PFSK-1 (cell line): ENCODE results near the gene MYOM3.

Experiments
- FOXP2 ChIP-seq: optimal IDR thresholded peaks from 2 replicates; pipeline ENCODE3; 2011; ENCODE audit warnings: borderline replicate concordance, control low read depth, inconsistent platforms; ENCODE audit not compliant: insufficient read depth; ENCODE audit errors: extremely low read length, extremely low read depth
- POLR2AphosphoS5 ChIP-seq: IDR thresholded peaks from 2 replicates; pipeline ENCODE4 v1.6.1; 2012; ENCODE audit warnings: low read depth, mild to moderate bottlenecking, control low read depth, low read length, moderate library complexity
- SIN3A ChIP-seq: IDR thresholded peaks from 2 replicates; pipeline ENCODE4 v1.6.1; 2012; ENCODE audit warnings: mild to moderate bottlenecking, low read length, moderate library complexity, borderline replicate concordance; ENCODE audit not compliant: insufficient read depth
- TAF1 ChIP-seq: IDR thresholded peaks from 2 replicates; pipeline ENCODE4 v1.6.1; 2012; ENCODE audit warnings: low read length, control low read depth, borderline replicate concordance; ENCODE audit not compliant: insufficient read depth
- TF ChIP-seq, protein P1 (sequence below), 2 experiments: IDR thresholded peaks; 2 replicates each; pipeline versions ENCODE4 v1.6.1 to v1.8.0; 2011 to 2012; ENCODE audit warnings: low read depth in 2 of 2, low read length in 2 of 2, control low read depth in 1 of 2, inconsistent platforms in 1 of 2, mild to moderate bottlenecking in 1 of 2, moderate library complexity in 1 of 2; ENCODE audit not compliant: insufficient read depth in 1 of 2

Gene MYOM3

DNA sequence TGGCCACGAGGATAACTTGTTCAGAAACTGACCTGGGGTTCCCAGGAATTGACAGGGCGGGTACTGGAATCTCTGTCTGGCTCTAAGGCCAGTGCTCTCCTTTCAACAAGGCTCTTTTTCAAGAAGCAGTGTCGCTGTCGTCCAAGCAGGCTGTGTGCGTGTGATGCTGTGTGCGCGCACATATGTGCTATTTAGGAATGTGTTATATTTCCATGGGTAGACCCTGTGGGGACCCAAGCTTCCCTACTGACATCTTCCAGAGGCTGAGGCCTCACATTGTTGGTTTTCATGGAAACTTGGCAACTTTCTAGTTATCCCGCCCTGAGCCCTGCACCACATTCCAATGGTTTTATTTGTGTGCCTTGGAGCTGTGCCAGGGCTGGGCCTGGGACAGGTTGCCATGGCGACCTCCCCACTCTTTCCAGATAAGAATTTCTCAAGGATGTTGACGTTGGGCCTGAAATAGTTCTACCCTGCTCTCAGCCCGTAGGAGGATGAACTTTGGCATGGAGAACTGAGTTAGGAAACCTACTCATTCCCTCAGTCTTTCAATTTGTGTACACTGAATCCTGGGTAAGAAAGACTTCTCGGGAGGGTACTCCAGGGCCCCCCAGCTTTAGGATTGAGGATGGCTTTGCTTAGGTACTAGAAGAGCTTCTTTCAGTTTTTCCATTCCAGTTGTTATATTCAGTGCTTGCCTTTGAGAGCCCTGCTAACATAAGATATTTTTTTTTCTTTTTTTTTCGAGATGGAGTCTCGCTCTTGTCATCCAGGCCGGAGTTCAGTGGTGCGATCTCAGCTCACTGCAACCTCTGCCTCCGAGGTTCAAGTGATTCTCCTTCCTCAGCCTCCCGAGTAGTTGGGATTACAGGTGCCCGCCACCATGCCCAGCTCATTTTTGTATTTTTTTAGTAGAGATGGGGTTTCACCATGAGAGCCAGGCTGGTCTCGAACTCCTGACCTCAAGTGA lies 93.0 kb downstream of the MYOM3 start:
- TF ChIP-seq, protein P1, sequence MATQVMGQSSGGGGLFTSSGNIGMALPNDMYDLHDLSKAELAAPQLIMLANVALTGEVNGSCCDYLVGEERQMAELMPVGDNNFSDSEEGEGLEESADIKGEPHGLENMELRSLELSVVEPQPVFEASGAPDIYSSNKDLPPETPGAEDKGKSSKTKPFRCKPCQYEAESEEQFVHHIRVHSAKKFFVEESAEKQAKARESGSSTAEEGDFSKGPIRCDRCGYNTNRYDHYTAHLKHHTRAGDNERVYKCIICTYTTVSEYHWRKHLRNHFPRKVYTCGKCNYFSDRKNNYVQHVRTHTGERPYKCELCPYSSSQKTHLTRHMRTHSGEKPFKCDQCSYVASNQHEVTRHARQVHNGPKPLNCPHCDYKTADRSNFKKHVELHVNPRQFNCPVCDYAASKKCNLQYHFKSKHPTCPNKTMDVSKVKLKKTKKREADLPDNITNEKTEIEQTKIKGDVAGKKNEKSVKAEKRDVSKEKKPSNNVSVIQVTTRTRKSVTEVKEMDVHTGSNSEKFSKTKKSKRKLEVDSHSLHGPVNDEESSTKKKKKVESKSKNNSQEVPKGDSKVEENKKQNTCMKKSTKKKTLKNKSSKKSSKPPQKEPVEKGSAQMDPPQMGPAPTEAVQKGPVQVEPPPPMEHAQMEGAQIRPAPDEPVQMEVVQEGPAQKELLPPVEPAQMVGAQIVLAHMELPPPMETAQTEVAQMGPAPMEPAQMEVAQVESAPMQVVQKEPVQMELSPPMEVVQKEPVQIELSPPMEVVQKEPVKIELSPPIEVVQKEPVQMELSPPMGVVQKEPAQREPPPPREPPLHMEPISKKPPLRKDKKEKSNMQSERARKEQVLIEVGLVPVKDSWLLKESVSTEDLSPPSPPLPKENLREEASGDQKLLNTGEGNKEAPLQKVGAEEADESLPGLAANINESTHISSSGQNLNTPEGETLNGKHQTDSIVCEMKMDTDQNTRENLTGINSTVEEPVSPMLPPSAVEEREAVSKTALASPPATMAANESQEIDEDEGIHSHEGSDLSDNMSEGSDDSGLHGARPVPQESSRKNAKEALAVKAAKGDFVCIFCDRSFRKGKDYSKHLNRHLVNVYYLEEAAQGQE (IDR thresholded peaks at IDR 0.05; ENCODE audit: insufficient read depth in 1 of 2, low read depth in 2 of 2, low read length in 2 of 2) = no peak
- TF ChIP-seq SIN3A = 0 out of 2 replicates have a peak, but pooled peaks have one; percentile 52

DNA sequence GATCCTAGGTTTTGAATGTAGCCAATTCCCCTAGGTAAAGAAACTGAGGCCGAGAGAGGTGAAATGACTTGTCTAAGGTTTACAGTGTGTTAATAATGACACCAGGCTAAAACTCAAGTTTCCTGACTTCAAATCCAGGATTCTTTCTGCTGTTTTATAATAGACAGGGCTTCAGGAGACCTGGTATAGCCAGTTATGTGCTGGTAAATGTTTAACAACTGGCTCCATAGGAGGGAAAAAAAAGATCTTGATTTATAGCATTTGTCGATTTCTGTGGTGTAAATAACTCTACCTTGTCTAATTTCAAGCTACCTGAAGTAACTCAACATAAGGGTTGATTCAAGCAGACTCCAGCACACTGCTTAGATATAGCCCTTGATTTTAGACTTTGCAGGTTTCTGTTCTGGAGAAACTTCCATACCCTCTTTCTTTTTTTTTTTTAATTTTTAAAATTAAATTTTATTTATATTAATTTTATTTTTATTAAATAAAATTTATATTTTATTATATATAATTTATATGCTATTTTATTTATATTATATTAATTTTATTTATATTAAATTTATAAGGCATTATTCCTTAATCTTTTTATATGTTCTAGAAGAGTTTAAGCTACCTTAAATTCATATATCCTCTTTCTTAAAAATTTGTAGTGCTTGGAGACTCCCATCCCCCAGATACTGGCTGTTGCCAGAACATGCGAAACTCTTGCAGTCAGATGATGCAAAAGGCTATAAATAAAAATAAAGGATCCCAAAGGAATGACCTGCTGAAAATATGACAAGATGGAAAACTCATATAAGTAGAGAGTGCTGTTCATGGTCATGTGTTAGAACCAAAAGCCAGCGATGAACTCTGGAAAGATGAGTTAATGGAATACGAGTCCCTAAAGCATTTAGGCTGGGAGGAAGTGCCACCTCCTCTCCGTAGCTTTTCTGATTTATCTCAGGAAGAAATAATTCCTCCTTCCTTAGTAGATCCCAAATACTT lies 96.4 kb downstream of the MYOM3 start:
- TF ChIP-seq TAF1 = no peak
- TF ChIP-seq SIN3A = no peak
- no peak for TF ChIP-seq FOXP2
- TF ChIP-seq, protein P1 (IDR thresholded peaks at IDR 0.05; ENCODE audit: insufficient read depth in 1 of 2, low read depth in 2 of 2, low read length in 2 of 2) = no peak
- TF ChIP-seq POLR2AphosphoS5 = no peak

DNA sequence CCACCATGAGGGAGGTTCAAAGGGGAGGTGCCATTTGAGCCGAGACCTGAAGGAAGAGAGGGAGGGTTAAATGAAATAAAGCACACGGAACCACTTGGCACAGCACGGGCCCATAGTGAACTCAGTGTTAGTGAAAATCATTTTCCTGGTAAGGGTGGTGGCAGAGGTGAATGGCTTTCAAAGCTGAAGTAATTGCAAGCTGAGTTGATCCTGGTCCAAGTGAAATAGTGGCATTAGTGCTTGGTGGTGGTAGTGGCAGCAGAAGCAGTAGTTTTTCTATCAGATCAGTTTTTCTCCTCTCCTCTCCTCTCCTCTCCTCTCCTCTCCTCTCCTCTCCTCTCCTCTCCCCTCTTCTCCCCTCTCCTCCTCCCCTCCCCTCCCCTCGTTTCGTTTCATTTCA lies 101.3 kb downstream of the MYOM3 start:
- TF ChIP-seq TAF1 = no peak
- no peak for TF ChIP-seq POLR2AphosphoS5
- TF ChIP-seq FOXP2 = no peak

DNA sequence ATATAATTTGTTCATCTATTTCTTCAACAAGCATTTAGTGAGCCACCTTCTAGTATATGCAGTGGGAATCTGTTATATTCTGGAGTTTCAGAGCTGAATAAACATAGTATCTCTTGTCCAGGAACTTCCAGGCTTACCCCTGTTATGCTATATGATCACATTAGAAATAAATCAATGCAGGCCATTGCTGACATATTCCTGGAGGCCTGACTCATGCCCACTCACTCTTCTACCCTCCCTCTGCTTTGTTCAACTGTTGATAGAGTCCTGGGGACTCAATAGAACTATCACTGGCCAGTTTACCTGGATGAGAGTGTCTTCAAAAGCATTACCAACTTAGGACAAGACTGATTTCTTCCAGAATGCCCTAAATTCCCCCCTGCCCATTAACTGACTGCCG lies 102.5 kb downstream of the MYOM3 start:
- TF ChIP-seq, protein P1 (IDR thresholded peaks at IDR 0.05; ENCODE audit: insufficient read depth in 1 of 2, low read depth in 2 of 2, low read length in 2 of 2) = no peak
- no peak for TF ChIP-seq TAF1

DNA sequence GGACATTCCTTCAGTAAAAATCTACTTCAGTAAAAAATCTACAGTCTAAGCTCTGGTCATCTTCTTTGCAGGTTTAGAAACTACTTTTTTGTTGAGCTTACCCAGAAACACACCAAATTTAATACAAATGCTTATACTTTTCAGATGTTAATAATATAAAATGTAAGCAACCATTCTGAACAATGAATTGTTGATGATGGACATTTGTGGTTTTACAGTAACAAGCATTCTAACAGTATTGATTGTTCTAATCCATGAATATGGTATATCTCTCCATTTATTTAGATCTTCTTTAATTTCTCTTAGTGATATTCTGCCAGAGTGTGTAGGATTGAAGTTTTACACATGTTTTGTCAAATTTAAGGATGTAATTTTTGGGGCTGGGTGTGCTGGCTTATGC lies 104.9 kb downstream of the MYOM3 start:
- TF ChIP-seq, protein P1 (IDR thresholded peaks at IDR 0.05; ENCODE audit: insufficient read depth in 1 of 2, low read depth in 2 of 2, low read length in 2 of 2) = no peak
